H1 (cell line): ENCODE results near the gene CERT1. TPM values are rescaled to one million over a fixed set of nuclear protein-coding genes. Genes with fewer than 3 reads are reported as not detected.

Experiments used
- CTCF ChIA-PET: fragments of 300-600 bp; sonication (Branson Sonifier 250); formaldehyde crosslinking; loops from one replicate; lab custom pipeline; 2021; ENCODE audit not compliant: partially characterized antibody; lab: Charles Lee
- POLR2A ChIA-PET: fragments of 300-600 bp; sonication (Branson Sonifier 250); formaldehyde crosslinking; loops from one replicate; lab custom pipeline; 2021; ENCODE audit warnings: inconsistent platforms; ENCODE audit not compliant: partially characterized antibody; lab: Charles Lee
- DNase-seq, 2 experiments: peaks; one replicate each; pipeline versions ENCODE4 v3.0.0 to v3.0.0-alpha.2; 2010 to 2022; ENCODE audit warnings: low spot score in 2 of 2, low read depth in 1 of 2, mixed read lengths in 1 of 2
- FAIRE-seq: peaks from 2 replicates; lab custom pipeline; 2011; peaks lifted over from hg19 to GRCh38; lab: Jason Lieb, UNC
- H2AFZ ChIP-seq: 2 replicates; pipeline ENCODE4 v1.8.1; 2012; ENCODE audit warnings: low read length, inconsistent platforms
- H2AK5ac ChIP-seq: 2 replicates; pipeline ENCODE4 v1.6.1; 2013; ENCODE audit warnings: low read depth, low read length
- H2BK120ac ChIP-seq: replicated peaks from 2 replicates; pipeline ENCODE3; 2013; ENCODE audit warnings: low read depth, low read length, inconsistent platforms
- H2BK12ac ChIP-seq: 2 replicates; pipeline ENCODE4 v1.6.1; 2013; ENCODE audit warnings: low read depth, low read length
- H2BK15ac ChIP-seq: 2 replicates; pipeline ENCODE4 v1.6.1; 2013; ENCODE audit warnings: low read length
- H2BK20ac ChIP-seq: 2 replicates; pipeline ENCODE4 v1.6.1; 2013; ENCODE audit warnings: low read length
- H2BK5ac ChIP-seq: 2 replicates; pipeline ENCODE4 v1.6.1; 2013; ENCODE audit warnings: low read depth, low read length
- H3K14ac ChIP-seq: 2 replicates; pipeline ENCODE4 v1.6.1; 2013; ENCODE audit warnings: inconsistent platforms; ENCODE audit not compliant: insufficient read length
- H3K18ac ChIP-seq: 2 replicates; pipeline ENCODE4 v1.6.1; 2013; ENCODE audit warnings: low read length; ENCODE audit errors: extremely low read depth
- H3K23ac ChIP-seq: 2 replicates; pipeline ENCODE4 v1.6.1; 2013; ENCODE audit warnings: inconsistent platforms; ENCODE audit not compliant: insufficient read length
- H3K23me2 ChIP-seq: 2 replicates; pipeline ENCODE4 v1.6.1; 2013; ENCODE audit warnings: low read depth, low read length
- H3K27ac ChIP-seq: 2 replicates; pipeline ENCODE4 v1.6.1; 2011; ENCODE audit warnings: low read depth, low read length, inconsistent platforms
- H3K27me3 ChIP-seq, 4 experiments: replicated peaks in 1 of 4; 1 replicate in 1 of 4; 2 replicates in 3 of 4; pipeline versions ENCODE4 v1.6.1 to v1.8.1; 2011 to 2013; ENCODE audit warnings: low read length in 3 of 4, mild to moderate bottlenecking in 3 of 4, inconsistent platforms in 2 of 4, mixed read lengths in 2 of 4, moderate library complexity in 1 of 4; ENCODE audit not compliant: control insufficient read depth in 3 of 4, insufficient read depth in 3 of 4; ENCODE audit errors: extremely low read depth in 1 of 4
- H3K36me3 ChIP-seq, 4 experiments: 2 replicates each; pipeline versions ENCODE4 v1.6.1 to v1.8.1; 2011 to 2013; ENCODE audit warnings: mild to moderate bottlenecking in 4 of 4, low read length in 3 of 4, moderate library complexity in 2 of 4, control low read depth in 1 of 4, inconsistent platforms in 1 of 4; ENCODE audit not compliant: insufficient read depth in 4 of 4, control insufficient read depth in 2 of 4
- H3K4ac ChIP-seq: replicated peaks from 2 replicates; pipeline ENCODE3; 2013; ENCODE audit warnings: low read length, low read depth, mixed read lengths, inconsistent platforms; ENCODE audit not compliant: insufficient read length
- H3K4me1 ChIP-seq, 4 experiments: replicated peaks in 1 of 4; 1 replicate in 1 of 4; 2 replicates in 3 of 4; pipeline versions ENCODE4 v1.6.1 to v1.8.1; 2011 to 2013; ENCODE audit warnings: low read length in 3 of 4, inconsistent platforms in 2 of 4, mixed read lengths in 1 of 4; ENCODE audit not compliant: insufficient read depth in 4 of 4, control insufficient read depth in 3 of 4
- H3K4me2 ChIP-seq, 2 experiments: 2 replicates each; pipeline versions ENCODE4 v1.6.1 to v1.8.1; 2011 to 2013; ENCODE audit warnings: low read depth in 2 of 2, low read length in 2 of 2, control low read depth in 1 of 2, inconsistent platforms in 1 of 2, mild to moderate bottlenecking in 1 of 2; ENCODE audit not compliant: insufficient read depth in 1 of 2
- H3K4me3 ChIP-seq, 4 experiments: fragments of 200-600, 300-600 bp in 1 of 4; sonication (generic), shearing (Covaris generic), sonication (Bioruptor Twin) in 1 of 4; 2 replicates each; pipeline versions ENCODE4 v1.5.1 to v1.8.1; 2011 to 2016; ENCODE audit warnings: low read length in 4 of 4, low read depth in 3 of 4, control low read depth in 2 of 4, inconsistent platforms in 2 of 4, mild to moderate bottlenecking in 2 of 4, mixed read lengths in 1 of 4, moderate library complexity in 1 of 4; ENCODE audit not compliant: insufficient read depth in 2 of 4; ENCODE audit errors: extremely low read depth in 1 of 4
- H3K56ac ChIP-seq: replicated peaks from 2 replicates; pipeline ENCODE3; 2013; ENCODE audit warnings: low read depth, mild to moderate bottlenecking, mixed read lengths, low read length, inconsistent platforms; ENCODE audit not compliant: insufficient read length
- H3K79me1 ChIP-seq: 2 replicates; pipeline ENCODE4 v1.6.1; 2013; ENCODE audit warnings: low read depth, low read length, control low read depth
- H3K79me2 ChIP-seq, 2 experiments: 2 replicates each; pipeline versions ENCODE4 v1.6.1 to v1.8.1; 2012 to 2013; ENCODE audit warnings: low read length in 2 of 2, mild to moderate bottlenecking in 2 of 2, inconsistent platforms in 1 of 2; ENCODE audit not compliant: insufficient read depth in 2 of 2, control insufficient read depth in 1 of 2
- H3K9ac ChIP-seq, 4 experiments: replicated peaks in 1 of 4; 1 replicate in 1 of 4; 2 replicates in 3 of 4; pipeline versions ENCODE4 v1.6.1 to v1.8.1; 2011 to 2013; ENCODE audit warnings: low read depth in 3 of 4, low read length in 3 of 4, control low read depth in 2 of 4, mild to moderate bottlenecking in 2 of 4, moderate library complexity in 2 of 4, inconsistent platforms in 1 of 4; ENCODE audit errors: extremely low read depth in 1 of 4
- H3K9me3 ChIP-seq, 2 experiments: 2 replicates each; pipeline versions ENCODE4 v1.6.1 to v1.8.1; 2012 to 2013; ENCODE audit warnings: mild to moderate bottlenecking in 2 of 2, moderate library complexity in 2 of 2, control low read depth in 1 of 2, inconsistent platforms in 1 of 2, low read depth in 1 of 2, low read length in 1 of 2, mixed read lengths in 1 of 2; ENCODE audit not compliant: insufficient read depth in 2 of 2
- H4K20me1 ChIP-seq, 2 experiments: replicated peaks in 1 of 2; 2 replicates each; pipeline versions ENCODE3 to v1.8.1; 2011 to 2013; ENCODE audit warnings: inconsistent platforms in 2 of 2, low read length in 2 of 2, mild to moderate bottlenecking in 1 of 2; ENCODE audit not compliant: insufficient read depth in 2 of 2, control insufficient read depth in 1 of 2
- H4K5ac ChIP-seq: 2 replicates; pipeline ENCODE4 v1.6.1; 2013; ENCODE audit warnings: low read length, low read depth, mixed read lengths, inconsistent platforms; ENCODE audit not compliant: insufficient read length
- H4K8ac ChIP-seq: 2 replicates; pipeline ENCODE4 v1.8.0; 2013; ENCODE audit warnings: mild to moderate bottlenecking, moderate library complexity, low read length, inconsistent platforms; ENCODE audit not compliant: insufficient read depth; ENCODE audit errors: extremely low read depth
- H4K91ac ChIP-seq: replicated peaks from 2 replicates; pipeline ENCODE3; 2013; ENCODE audit warnings: low read length, mixed read lengths, inconsistent platforms; ENCODE audit not compliant: insufficient read length
- CBX5 ChIP-seq: fragments of 300-800, 300-1000 bp; sonication (generic); IDR thresholded peaks from 2 replicates; pipeline ENCODE4 v1.7.1; 2016; ENCODE audit warnings: antibody characterized with exemption, low read length, low read depth
- GTF2F1 ChIP-seq: IDR thresholded peaks from 2 replicates; pipeline ENCODE4 v1.6.1; 2012; ENCODE audit warnings: low read depth, low read length, improper control_type of control experiment, borderline replicate concordance
- WGBS, 2 experiments: shearing (Covaris generic) in 1 of 2; methylation state at CpG; one replicate each; pipeline versions ENCODE4 v1.1.6 to v1.1.7; 2013 to 2015; ENCODE audit warnings: low lambda C conversion rate in 2 of 2, mixed read lengths in 2 of 2, inconsistent platforms in 1 of 2, low coverage in 1 of 2, missing lambda C conversion rate in 1 of 2; ENCODE audit not compliant: insufficient replicate concordance in 2 of 2, insufficient coverage in 1 of 2, insufficient read length in 1 of 2; ENCODE audit errors: extremely low coverage in 1 of 2, missing lambda C conversion rate in 1 of 2; 5-methylcytosine and 5-hydroxymethylcytosine counted together
- polyA plus RNA-seq, 7 experiments: library from polyadenylated mRNA; depleted of rRNA in 3 of 7; stranded (reverse) in 5 of 7; unstranded in 2 of 7; fragments of >200 nt in 5 of 7; fragments of 200-250 nt in 2 of 7; gene quantifications; 1 replicate in 5 of 7; 2 replicates in 1 of 7; 4 replicates in 1 of 7; pipeline versions ENCODE4 v1.2.1 to v1.2.3, GENCODE V29; 2011 to 2013; ENCODE audit warnings: missing spikeins in 2 of 7, mixed read lengths in 2 of 7
- total RNA-seq: library from RNA; stranded (reverse); fragmentation: NEBNext Ultra II Directional; extraction: Animal tissue kit (Norgen Biotek cat#: 25700); gene quantifications from 2 replicates; pipeline ENCODE4 v1.2.1, GENCODE V29; 2021

Gene CERT1
- total and polyA plus RNA-seq, 2 of the 8 experiments (the other 6 are each of a cell fraction or from before 2014, with no cell fraction given), result 7.8 to 55.3 TPM

GRCh38 chr5:75340714-75341478 is 170.5 kb downstream of the CERT1 start:
- CTCF ChIA-PET, result interaction anchor here (0.7 to 1.2 kb wide), 3 partner anchors 13 to 579 kb away, joined by 3 to 4 read pairs (median 4); no protein-coding TSS in a partner anchor
- H2BK5ac ChIP-seq, result no peak overlapping the region
- H3K36me3 ChIP-seq, result peaks cover 9 to 51% (median 22%) of the 10 kb centered on the region in 4 experiments
- no peak overlapping the region for H2BK20ac ChIP-seq
- H2AFZ ChIP-seq, result no peak overlapping the region
- H2BK15ac ChIP-seq, result no peak overlapping the region
- H3K9me3 ChIP-seq, result no peaks in the 10 kb centered on the region
- H4K8ac ChIP-seq, result no peak overlapping the region
- H3K79me1 ChIP-seq, result no peaks in the 10 kb centered on the region
- peak overlapping the region in 1 of 4 experiments; percentile 46; a peak in 1 of 8 replicates for H3K4me3 ChIP-seq
- H3K18ac ChIP-seq, result no peak overlapping the region
- H3K4me1 ChIP-seq, result peaks cover 2 to 3% (median 2%) of the 10 kb centered on the region in 4 experiments; a peak in 4 of 7 replicates
- H3K23me2 ChIP-seq, result peaks cover 4% of the 10 kb centered on the region
- peak overlapping the region in 1 of 4 experiments; percentile 2; a peak in 1 of 7 replicates for H3K9ac ChIP-seq
- no peak overlapping the region for H2BK12ac ChIP-seq
- H3K4me2 ChIP-seq, result peak overlapping the region; percentile 21 to 48; a peak in 2 of 4 replicates
- 79% methylated on average over 3 of the region's 3 CpGs; no CpG with 5 or more reads in 1 of the 2 experiments for WGBS, 2 experiments
- H3K56ac ChIP-seq, result no peak overlapping the region
- no peak overlapping the region for H3K14ac ChIP-seq
- peaks cover 19 to 22% of the 10 kb centered on the region in 2 experiments for H4K20me1 ChIP-seq
- H3K4ac ChIP-seq, result no peak overlapping the region
- H4K91ac ChIP-seq, result no peak overlapping the region
- DNase-seq (no peak), FAIRE-seq (no peak)
- peaks cover 46 to 84% of the 10 kb centered on the region in 2 experiments for H3K79me2 ChIP-seq
- POLR2A ChIA-PET, result interaction anchor here (0.9 to 1.3 kb wide), 2 partner anchors 9 to 285 kb away, joined by 3 to 6 read pairs; no protein-coding TSS in a partner anchor
- H4K5ac ChIP-seq, result no peak overlapping the region
- TF ChIP-seq CBX5 (no peak), GTF2F1 (no peak)
- no peak overlapping the region for H2AK5ac ChIP-seq
- no peak overlapping the region for H3K23ac ChIP-seq
- H3K27ac ChIP-seq, result no peak overlapping the region
- H2BK120ac ChIP-seq, result no peak overlapping the region
- no peaks in the 10 kb centered on the region for H3K27me3 ChIP-seq
